Activated CD4-positive, alpha-beta T cell treated with anti-CD3 and anti-CD28 coated beads, Interleukin-2, amount 50 U/mL, for 4 hours (primary cell): ENCODE measurements around the gene MECP2.
"Not testable (repeated sequence)": the region's sequence is repeated elsewhere in the genome, so short reads cannot be mapped to it uniquely, and the experiment has no call there.

Experiments
- DNase-seq, 2 experiments: peaks; one replicate each; pipeline ENCODE4 v3.0.0-alpha.2; 2020

The MECP2 gene

GRCh38 chrX:153984351-153985178, 113.0 kb downstream of the MECP2 start:
- DNase-seq, result peak in 1 of 2 experiments; percentile 36

GRCh38 chrX:153983321-153983801, 114.2 kb downstream of the MECP2 start:
- no peak for DNase-seq

GRCh38 chrX:153981771-153982533, 115.6 kb downstream of the MECP2 start:
- peak; percentile 46 to 49 for DNase-seq

- no peak for DNase-seq
Measured at GRCh38 chrX:153981231-153981630, 116.3 kb downstream of the MECP2 start.

- not testable (repeated sequence) for DNase-seq
Measured at GRCh38 chrX:153980394-153980793, 117.1 kb downstream of the MECP2 start.

GRCh38 chrX:153974726-153975286, 122.7 kb downstream of the MECP2 start:
- DNase-seq, result no peak

- no peak for DNase-seq
Measured at GRCh38 chrX:153974003-153974725, 123.4 kb downstream of the MECP2 start.

- no peak for DNase-seq
Measured at GRCh38 chrX:153973127-153974002, 124.2 kb downstream of the MECP2 start.

- DNase-seq, result peak; percentile 77 to 80
Measured at GRCh38 chrX:153972368-153973126, 125.0 kb downstream of the MECP2 start, which contains the start of gene TMEM187. Gene TMEM187 (plus strand): TSS chrX:153972754. CDS start chrX:153982063, 9,309 bp downstream.
